ENCODE results near the gene ROBO1.

The ROBO1 gene

DNA sequence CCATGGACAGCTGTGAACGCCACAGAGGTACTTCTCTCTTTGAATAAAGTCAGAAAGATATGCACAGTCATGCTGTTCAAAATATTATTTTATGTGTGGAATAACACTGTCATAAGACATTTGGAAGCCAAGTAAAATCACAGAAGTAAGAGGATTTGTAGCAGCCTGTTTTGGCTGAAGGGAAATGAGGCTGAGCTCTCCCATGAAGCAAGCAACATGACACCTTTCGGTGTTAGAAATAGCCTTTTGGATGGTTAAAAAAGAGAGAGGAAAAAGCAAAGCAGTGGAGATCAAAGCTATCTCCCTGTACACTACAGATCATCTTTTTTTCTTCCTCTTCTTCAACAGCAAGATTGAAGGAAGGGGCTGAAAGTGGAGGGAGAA lies 755.3 kb downstream of the ROBO1 start:
- no peak for DNase-seq (ENCODE audit: low spot score)
- ChIA-PET POLR2A (ENCODE audit: low non-redundant PET) (no interaction called here), CTCF (interaction anchor here (0.6 kb wide), 1 partner anchor 169 kb away, joined by 3 read pairs; no protein-coding TSS in a partner anchor)
- TF ChIP-seq, protein P1, sequence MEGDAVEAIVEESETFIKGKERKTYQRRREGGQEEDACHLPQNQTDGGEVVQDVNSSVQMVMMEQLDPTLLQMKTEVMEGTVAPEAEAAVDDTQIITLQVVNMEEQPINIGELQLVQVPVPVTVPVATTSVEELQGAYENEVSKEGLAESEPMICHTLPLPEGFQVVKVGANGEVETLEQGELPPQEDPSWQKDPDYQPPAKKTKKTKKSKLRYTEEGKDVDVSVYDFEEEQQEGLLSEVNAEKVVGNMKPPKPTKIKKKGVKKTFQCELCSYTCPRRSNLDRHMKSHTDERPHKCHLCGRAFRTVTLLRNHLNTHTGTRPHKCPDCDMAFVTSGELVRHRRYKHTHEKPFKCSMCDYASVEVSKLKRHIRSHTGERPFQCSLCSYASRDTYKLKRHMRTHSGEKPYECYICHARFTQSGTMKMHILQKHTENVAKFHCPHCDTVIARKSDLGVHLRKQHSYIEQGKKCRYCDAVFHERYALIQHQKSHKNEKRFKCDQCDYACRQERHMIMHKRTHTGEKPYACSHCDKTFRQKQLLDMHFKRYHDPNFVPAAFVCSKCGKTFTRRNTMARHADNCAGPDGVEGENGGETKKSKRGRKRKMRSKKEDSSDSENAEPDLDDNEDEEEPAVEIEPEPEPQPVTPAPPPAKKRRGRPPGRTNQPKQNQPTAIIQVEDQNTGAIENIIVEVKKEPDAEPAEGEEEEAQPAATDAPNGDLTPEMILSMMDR (conservative IDR thresholded peaks at IDR 0.05; ENCODE audit: low read depth) = no peak
- no peak overlapping the region for H3K27ac ChIP-seq

DNA sequence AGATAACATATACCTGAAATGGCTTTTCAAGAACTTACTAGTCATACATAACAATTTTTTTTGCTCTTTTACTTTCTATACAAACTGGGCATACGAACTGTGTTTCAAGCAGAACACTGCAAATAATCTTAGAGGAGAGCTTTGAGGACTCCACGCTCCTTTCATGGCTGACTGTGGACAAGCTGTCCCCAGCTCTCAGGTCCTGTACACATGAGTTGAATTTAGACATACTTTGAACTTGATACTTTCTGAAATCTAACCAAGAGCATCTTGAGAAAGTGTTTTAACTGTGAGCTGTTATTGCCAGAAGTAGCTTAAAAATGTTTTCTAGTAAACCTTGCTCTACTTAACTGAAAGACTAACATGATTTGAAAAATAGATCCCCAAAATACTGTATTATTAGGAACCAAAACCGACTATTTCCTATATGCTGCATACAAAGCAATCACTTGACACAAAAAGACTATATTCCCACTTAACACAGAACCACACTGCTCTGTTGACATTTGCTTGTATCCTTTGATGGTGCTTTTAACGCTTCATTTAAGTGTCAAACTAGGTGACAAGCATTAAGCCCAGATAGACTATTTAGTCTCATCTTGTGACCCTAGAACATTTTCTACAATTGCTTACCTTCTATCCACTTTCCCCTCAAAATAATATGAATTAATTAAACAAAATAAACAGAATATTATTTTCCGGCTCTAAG lies 755.8 kb downstream of the ROBO1 start:
- ChIA-PET CTCF (interaction anchor here (0.6 kb wide), 1 partner anchor 168 kb away, joined by 3 read pairs; no protein-coding TSS in a partner anchor), POLR2A (ENCODE audit: low non-redundant PET) (no interaction called here)
- no peak for DNase-seq (ENCODE audit: low spot score)
- TF ChIP-seq, protein P1 (conservative IDR thresholded peaks at IDR 0.05; ENCODE audit: low read depth) = no peak
- no peak overlapping the region for H3K27ac ChIP-seq

GRCh38 chr3:79009861-79010260 lies 757.9 kb downstream of the ROBO1 start:
- H3K27ac ChIP-seq = no peak overlapping the region
- POLR2A ChIA-PET (ENCODE audit: low non-redundant PET) = no interaction called here
- TF ChIP-seq, protein P1 (conservative IDR thresholded peaks at IDR 0.05; ENCODE audit: low read depth) = no peak
- CTCF ChIA-PET = no interaction called here
- DNase-seq (ENCODE audit: low spot score) = no peak

- no peak overlapping the region for H3K27ac ChIP-seq
- POLR2A ChIA-PET (ENCODE audit: low non-redundant PET) = no interaction called here
- no peak for DNase-seq (ENCODE audit: low spot score)
- CTCF ChIA-PET = no interaction called here
- TF ChIP-seq, protein P1 (conservative IDR thresholded peaks at IDR 0.05; ENCODE audit: low read depth) = no peak
Measured at GRCh38 chr3:79006077-79006476, 761.7 kb downstream of the ROBO1 start.

GRCh38 chr3:79005084-79005483 lies 762.7 kb downstream of the ROBO1 start:
- ChIA-PET POLR2A (ENCODE audit: low non-redundant PET) (no interaction called here), CTCF (no interaction called here)
- H3K27ac ChIP-seq = no peak overlapping the region
- TF ChIP-seq, protein P1 (conservative IDR thresholded peaks at IDR 0.05; ENCODE audit: low read depth) = no peak
- no peak for DNase-seq (ENCODE audit: low spot score)

GRCh38 chr3:79003994-79004393 lies 763.8 kb downstream of the ROBO1 start:
- CTCF ChIA-PET = no interaction called here
- POLR2A ChIA-PET (ENCODE audit: low non-redundant PET) = no interaction called here
- TF ChIP-seq, protein P1 (conservative IDR thresholded peaks at IDR 0.05; ENCODE audit: low read depth) = no peak

More at GRCh38 chr3:79003994-79004393, 763.8 kb downstream of the ROBO1 start:
- DNase-seq (ENCODE audit: low spot score) = no peak
- H3K27ac ChIP-seq = no peak overlapping the region

Measured in RWPE1 (cell line).